GM06990 (cell line): Measurements from ENCODE around the gene SBF2.

Experiments
- DNase-seq: peaks from one replicate; pipeline ENCODE4 v3.0.0-alpha.2; 2011; ENCODE audit not compliant: insufficient read length; ENCODE audit errors: extremely low read depth
- H3K27me3 ChIP-seq: replicated peaks from 2 replicates; pipeline ENCODE4 v1.6.0; 2011; ENCODE audit warnings: low read length; ENCODE audit not compliant: control insufficient read depth, insufficient read depth
- H3K36me3 ChIP-seq: 2 replicates; pipeline ENCODE4 v1.5.1; 2011; ENCODE audit warnings: low read length; ENCODE audit not compliant: control insufficient read depth, insufficient read depth
- H3K4me3 ChIP-seq: replicated peaks from 2 replicates; pipeline ENCODE4 v1.5.1; 2011; ENCODE audit warnings: low read depth, mild to moderate bottlenecking, control low read depth, low read length
- TF ChIP-seq, protein P1 (sequence below): IDR thresholded peaks from 2 replicates; pipeline ENCODE4 v1.5.1; 2011; ENCODE audit warnings: low read length, control low read depth, mild to moderate bottlenecking, inconsistent platforms; ENCODE audit not compliant: insufficient read depth, poor library complexity, severe bottlenecking

Gene SBF2

GRCh38 chr11:9736365-9736764 lies 557.7 kb downstream of the SBF2 start:
- no peak overlapping the region for H3K4me3 ChIP-seq
- H3K36me3 ChIP-seq, result peaks cover 11% of the 10 kb centered on the region
- no peak for DNase-seq
- TF ChIP-seq, protein P1, sequence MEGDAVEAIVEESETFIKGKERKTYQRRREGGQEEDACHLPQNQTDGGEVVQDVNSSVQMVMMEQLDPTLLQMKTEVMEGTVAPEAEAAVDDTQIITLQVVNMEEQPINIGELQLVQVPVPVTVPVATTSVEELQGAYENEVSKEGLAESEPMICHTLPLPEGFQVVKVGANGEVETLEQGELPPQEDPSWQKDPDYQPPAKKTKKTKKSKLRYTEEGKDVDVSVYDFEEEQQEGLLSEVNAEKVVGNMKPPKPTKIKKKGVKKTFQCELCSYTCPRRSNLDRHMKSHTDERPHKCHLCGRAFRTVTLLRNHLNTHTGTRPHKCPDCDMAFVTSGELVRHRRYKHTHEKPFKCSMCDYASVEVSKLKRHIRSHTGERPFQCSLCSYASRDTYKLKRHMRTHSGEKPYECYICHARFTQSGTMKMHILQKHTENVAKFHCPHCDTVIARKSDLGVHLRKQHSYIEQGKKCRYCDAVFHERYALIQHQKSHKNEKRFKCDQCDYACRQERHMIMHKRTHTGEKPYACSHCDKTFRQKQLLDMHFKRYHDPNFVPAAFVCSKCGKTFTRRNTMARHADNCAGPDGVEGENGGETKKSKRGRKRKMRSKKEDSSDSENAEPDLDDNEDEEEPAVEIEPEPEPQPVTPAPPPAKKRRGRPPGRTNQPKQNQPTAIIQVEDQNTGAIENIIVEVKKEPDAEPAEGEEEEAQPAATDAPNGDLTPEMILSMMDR, result no peak
- H3K27me3 ChIP-seq, result no peaks in the 10 kb centered on the region

DNA sequence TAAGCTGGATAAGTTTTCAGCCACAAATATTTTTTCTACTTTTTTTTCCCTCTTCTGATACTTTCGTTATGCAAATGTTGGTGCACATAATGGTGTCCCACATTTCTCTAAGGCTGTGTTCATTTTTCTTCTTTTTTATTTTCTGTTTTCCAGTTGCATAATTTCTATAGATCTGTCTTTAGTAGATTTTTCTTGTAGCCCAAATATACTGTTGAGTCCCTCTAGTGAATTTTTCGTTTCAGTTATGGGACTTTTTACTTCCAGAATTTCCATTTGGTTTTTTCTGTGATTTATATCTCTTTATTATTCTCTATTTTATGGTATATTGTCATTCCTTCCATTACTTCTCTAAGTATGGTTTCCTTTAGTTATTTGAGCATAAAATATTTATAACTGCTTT lies 558.1 kb downstream of the SBF2 start:
- Histone ChIP-seq H3K27me3 (no peaks in the 10 kb centered on the region), H3K4me3 (no peak overlapping the region), H3K36me3 (peaks cover 11% of the 10 kb centered on the region)
- no peak for DNase-seq
- TF ChIP-seq, protein P1, result no peak

DNA sequence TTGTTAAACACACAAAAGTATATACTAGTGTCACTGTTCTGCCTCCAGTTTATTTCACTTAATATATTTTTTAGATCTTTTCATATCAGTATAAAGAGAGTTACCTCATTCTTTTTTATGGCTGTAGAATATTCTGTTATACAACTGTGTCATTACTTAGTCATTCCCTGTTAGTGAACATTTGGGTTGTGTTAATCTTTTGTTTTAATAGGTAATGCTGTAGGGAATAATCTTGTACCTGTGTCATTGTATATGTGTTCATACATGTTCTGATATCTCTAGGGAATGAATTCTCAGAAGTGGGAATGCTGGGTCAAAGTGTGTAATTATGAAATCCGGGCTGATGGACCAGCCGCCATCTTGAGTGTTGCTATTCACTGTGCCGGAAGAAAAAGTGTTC lies 558.8 kb downstream of the SBF2 start:
- no peak for DNase-seq
- Histone ChIP-seq H3K4me3 (no peak overlapping the region), H3K27me3 (no peaks in the 10 kb centered on the region), H3K36me3 (peaks cover 8% of the 10 kb centered on the region)
- TF ChIP-seq, protein P1, result no peak

- peaks cover 7% of the 10 kb centered on the region for H3K36me3 ChIP-seq
- TF ChIP-seq, protein P1, result no peak
- no peaks in the 10 kb centered on the region for H3K27me3 ChIP-seq
- DNase-seq, result no peak
- no peak overlapping the region for H3K4me3 ChIP-seq
Measured at GRCh38 chr11:9733212-9733611, 560.8 kb downstream of the SBF2 start.

- DNase-seq, result no peak
- Histone ChIP-seq H3K27me3 (no peaks in the 10 kb centered on the region), H3K36me3 (peaks cover 6% of the 10 kb centered on the region), H3K4me3 (no peak overlapping the region)
- TF ChIP-seq, protein P1, result no peak
Measured at GRCh38 chr11:9732453-9732852, 561.6 kb downstream of the SBF2 start.

DNA sequence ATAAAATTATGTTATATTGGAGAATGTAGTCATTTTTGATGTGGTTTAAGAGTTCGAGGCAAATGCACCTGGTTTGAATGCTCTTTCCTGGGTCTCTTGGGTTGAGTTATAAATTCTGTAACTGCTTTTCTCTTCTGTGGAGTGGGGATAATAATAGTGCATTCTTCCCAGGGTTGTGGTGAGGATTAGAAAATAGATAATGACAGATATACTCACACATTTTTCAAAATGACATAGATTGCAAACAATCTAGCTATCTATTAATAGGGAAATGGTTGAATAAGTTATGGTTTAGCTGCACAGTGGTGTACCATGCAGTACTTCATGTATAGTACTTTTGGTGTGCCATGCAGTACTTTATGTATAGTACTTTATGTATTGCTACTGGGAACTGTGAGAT lies 562.8 kb downstream of the SBF2 start:
- Histone ChIP-seq H3K27me3 (no peaks in the 10 kb centered on the region), H3K4me3 (no peak overlapping the region), H3K36me3 (peaks cover 6% of the 10 kb centered on the region)
- TF ChIP-seq, protein P1, result no peak
- no peak for DNase-seq
